Measurements from ENCODE around the gene PARVB.

DNA sequence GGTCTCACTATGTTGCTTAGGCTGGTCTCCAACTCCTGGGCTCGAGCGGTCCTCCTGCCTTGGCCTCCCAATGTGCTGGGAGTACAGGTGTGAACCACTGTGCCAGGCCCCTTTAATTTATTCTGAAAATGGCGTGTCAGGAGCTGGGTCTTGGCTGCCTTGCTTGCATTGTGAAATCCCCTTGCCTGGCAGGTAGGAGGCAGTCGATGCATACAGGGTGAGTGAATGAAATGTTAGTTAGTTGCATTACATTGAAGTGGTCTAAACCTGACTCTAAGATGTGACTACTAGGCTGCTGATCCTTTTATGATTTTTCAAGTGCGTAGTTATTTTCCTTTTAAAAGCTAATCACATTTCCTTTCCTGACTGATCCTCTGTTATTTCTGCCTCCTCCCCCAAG, 42.9 kb downstream of the PARVB start:
- TF ChIP-seq, protein P1, sequence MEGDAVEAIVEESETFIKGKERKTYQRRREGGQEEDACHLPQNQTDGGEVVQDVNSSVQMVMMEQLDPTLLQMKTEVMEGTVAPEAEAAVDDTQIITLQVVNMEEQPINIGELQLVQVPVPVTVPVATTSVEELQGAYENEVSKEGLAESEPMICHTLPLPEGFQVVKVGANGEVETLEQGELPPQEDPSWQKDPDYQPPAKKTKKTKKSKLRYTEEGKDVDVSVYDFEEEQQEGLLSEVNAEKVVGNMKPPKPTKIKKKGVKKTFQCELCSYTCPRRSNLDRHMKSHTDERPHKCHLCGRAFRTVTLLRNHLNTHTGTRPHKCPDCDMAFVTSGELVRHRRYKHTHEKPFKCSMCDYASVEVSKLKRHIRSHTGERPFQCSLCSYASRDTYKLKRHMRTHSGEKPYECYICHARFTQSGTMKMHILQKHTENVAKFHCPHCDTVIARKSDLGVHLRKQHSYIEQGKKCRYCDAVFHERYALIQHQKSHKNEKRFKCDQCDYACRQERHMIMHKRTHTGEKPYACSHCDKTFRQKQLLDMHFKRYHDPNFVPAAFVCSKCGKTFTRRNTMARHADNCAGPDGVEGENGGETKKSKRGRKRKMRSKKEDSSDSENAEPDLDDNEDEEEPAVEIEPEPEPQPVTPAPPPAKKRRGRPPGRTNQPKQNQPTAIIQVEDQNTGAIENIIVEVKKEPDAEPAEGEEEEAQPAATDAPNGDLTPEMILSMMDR (IDR thresholded peaks at IDR 0.05) = no peak
- TF ChIP-seq EP300 (IDR thresholded peaks at IDR 0.05) (no peak), POLR2AphosphoS5 (IDR thresholded peaks at IDR 0.05) (no peak)
